ENCODE data around the gene ITGB1. TPM values are rescaled to one million over a fixed set of nuclear protein-coding genes. Genes with fewer than 3 reads are reported as not detected.

ITGB1 gene
- total RNA-seq, 1 experiment from 2014 or later: 767 TPM

DNA sequence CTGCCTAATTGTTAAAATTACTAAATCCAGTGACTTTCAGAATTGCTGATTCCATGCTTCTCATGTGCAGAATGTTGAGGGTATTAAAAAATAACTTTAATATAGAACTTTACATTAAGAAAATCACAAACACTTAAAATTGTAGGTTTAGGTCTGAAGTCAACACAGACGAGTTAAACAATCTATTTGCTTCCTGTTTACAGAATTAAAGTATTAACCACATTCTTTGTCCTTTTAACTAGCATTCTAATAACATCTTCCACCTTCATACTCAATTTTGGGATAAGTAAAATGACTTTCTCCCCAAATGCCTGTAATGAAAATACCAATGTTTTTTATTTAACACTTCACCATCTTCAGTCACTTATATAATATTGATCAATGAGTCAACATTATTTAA, 2.2 kb downstream of the ITGB1 start:
- DNase-seq (ENCODE audit: low read depth): no peak

DNA sequence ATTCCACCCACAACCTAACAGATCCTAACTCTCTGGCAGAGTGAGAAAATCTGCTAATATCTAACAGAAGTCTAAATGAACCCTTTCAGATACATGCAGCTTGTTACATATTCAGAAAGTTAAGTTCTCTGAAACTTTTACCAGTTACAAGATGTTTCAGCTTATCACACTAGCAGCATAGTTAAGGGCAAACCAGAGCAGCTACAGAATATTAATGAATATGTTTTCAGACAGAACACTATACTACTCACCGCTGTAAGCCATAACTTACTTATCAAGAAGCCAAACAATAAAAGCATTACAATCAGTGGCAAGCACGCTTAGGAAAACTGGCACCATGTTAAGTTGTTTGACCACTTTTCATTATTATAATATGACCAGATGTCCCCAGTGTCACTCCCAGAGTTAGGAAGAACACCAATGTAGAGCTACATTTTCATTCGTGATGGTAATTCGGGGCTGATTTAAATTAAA, 2.7 kb downstream of the ITGB1 start:
- DNase-seq (ENCODE audit: low read depth): no peak

DNA sequence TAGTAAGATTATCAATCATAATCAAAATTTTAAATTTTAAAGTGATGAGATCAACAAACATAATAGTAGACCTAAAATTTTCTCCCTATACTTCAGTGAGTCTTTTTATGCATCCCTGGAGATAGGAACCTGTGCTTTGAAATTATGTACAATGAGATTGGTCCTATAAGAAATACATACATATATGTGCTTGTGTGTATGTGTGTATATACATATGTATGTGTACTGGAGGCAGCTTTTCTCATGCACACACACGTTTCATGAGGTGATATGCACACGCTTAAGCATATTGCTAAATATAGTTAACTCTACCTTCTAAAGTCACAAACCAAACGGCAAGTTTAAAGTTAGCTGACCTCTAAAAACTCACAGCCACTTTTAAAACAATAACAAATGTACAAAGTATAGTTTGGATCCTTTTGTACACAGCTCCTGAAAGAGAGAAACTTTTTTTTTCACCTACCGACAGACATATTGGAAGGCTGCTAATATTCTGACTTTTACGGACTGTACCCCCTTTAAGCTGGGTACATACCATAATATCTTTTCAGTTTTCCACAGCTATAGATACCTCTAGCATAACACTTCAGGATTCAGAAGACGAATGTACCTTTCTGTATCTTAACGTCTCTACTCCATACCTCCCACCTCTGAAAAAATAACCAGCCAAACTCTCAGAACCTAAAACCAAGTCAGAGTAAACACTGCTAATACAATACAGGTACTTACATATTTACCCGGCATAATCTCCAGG, 3.3 kb downstream of the ITGB1 start:
- no peak for DNase-seq (ENCODE audit: low read depth)

DNA sequence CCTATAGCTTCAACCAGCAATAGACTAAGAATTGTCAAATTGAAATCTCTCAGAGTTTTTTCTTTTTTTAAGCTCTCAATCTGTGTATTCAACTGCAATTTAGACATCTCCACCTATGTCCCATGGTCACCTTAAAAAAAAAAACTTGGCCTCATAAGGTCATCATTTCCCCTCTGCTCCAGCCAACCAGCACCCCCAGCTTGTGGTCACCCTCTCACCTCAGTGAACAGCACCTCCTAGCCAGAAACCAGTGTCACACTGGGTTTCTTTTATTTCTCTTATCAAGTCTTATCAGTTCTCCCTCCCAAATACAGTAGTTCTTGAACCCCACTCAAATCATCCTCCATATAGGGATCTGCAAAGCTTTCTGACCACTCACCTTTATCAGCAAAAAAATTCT, 4.0 kb downstream of the ITGB1 start:
- DNase-seq (ENCODE audit: low read depth): no peak

DNA sequence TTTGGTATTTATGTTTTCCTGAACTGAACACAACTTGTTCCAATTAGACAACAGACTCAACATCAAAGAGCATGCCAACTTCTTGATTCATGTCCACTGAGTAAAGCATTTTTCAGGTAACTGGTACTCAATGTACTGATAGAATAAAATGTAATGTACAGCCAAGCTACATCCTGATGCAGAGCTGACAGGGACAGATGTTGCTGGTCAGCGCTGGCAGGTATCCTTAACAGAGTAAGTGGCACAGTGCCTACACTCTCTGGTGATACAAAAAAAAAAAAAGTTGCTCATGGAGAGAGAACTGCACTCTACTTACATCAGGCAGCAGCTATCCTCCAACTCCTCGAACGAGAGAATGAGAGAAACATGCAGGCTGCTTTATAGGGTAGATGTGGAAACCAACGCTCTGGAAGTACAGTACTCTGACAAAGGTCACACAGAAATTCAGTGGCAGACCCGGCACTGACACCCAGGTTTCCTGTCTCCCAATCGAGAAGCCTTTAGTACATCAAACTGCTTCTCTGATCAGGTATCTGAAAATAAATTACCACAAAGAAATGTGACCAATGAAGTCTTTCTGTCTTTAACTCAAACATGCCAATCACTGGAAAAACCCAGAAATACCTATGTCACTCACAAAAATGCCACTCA, 4.6 kb downstream of the ITGB1 start:
- no peak for DNase-seq (ENCODE audit: low read depth)

DNA sequence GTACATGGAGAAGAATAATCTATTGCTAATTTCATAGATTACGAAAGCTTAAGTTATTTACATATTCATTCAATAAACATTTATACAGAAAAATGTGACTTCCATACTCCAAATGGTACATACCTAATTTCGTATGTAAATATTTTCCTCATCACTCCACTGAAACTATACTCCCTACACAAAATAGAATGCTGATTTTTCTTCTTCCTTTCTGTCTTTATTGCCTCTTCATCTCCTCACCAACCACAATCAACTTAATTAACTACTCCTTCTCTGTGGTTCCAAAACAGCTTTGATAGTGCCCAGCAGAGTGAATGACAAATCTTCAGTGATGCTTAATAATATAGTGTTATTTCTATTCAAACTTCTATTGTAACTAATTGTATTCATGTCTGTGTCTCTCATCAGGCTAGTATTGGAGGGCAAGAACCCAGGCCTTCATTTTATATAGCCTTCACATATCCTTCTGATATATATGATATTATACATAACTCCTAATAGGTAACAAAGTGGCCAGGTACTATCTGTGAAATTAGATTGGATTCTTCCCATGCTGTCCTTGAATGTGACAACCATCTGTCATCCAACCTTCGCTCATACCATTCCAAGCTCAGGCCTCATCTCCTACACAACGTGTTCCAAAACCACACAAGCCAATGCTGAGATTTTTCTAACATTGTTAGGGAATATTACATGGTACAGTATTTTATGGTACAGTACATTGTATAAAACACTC, 5.3 kb downstream of the ITGB1 start:
- DNase-seq (ENCODE audit: low read depth): no peak

DNA sequence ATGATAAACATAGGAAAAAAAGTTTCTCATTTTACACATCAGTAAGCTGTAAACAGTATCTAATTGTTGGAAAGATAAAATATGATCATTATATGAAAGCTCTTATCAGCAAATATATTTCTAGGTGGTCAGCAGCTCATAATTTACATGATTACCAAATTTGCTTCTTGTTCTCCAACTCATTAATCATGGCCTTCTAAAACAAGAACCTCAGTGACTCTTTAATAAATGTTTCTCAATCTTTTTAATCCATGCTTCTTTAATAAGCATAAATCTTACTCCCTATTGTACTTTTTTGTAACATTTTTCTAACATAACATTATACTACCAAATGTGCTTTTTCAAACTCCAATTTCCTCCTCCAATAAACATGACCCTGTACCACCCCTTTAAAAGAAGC, 5.9 kb downstream of the ITGB1 start:
- no peak for DNase-seq (ENCODE audit: low read depth)

DNA sequence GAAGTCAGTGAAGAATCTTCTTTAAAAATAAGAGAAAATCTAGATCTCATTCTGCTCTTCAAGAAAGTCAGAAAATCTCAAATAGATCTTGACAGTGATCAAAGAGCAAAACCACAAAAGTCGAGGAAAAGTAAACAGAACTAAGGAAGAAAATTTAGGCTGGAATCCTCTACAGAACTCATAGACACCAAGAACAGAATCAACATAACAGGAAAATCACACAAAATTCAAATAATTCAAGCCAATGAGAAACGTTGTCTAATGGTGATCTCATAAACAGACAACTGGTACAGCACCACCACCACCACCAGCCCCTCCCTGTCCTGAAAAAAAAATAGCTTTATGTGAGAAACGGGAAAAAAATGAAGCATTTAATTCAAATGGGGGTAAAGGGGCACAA, 6.9 kb downstream of the ITGB1 start:
- peak; percentile 52 for DNase-seq (ENCODE audit: low read depth)

DNA sequence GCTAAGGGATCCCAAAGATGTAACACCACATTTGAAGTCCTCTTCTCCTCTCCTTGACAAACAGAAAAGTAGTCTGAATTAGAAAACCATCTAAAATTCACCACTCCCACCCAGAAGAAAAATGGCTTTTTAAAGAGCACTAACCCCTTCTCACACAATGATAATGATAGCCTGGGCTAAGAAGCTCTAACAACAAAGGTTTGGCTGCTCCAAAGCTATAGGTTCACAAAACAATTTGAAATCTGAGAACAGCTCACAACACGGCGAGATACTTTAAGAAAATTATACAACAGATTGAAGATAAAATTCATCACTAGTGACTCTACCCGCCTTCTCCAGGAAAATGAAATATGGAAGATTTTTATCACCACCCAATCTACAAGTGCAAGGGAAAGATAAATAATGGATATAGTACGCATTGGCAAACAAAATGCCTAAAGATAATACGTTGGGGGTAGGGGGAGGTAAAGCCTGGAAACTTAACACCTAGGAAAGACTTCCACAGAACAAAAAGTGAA, 7.4 kb downstream of the ITGB1 start:
- no peak for DNase-seq (ENCODE audit: low read depth)

DNA sequence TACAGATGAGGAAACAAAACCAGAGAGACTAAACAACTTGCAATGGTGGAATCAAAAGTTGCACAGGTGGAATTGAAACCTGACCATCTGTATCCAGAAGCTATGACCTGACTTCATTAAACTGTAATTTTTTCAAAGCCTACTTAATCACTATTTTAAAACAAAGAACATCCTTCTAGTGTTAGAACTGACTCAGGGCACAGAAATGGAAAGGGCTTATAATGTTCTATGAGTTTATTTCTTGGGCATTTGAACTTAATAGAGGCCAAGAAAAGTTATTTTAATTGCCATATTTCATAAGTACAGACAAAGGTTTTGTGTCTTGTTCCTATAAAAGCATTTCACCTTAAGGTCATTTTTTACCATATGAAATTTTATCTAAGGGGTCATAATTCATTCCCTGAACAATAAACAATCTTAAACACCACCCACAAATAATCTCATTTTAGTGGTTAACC, 8.8 kb downstream of the ITGB1 start:
- DNase-seq (ENCODE audit: low read depth): no peak

DNA sequence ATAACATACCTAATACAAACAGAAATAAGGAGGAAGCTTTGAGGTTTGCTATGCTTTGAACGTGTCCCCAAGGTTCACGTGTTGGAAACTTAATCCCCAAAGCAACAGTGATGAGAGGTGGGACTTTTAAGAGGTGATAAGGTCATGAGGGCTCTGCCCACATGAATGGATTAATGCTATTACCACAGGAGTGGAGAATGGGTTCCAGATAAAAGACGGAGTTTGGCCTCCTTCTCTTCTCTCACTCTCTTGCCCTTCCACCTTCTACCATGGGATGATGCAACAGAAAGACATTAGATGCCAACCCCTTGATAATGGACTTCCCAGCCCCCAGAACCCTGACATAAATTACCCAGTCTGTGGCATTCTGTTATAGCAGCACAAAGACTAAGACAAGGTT, 9.6 kb downstream of the ITGB1 start:
- no peak for DNase-seq (ENCODE audit: low read depth)

DNA sequence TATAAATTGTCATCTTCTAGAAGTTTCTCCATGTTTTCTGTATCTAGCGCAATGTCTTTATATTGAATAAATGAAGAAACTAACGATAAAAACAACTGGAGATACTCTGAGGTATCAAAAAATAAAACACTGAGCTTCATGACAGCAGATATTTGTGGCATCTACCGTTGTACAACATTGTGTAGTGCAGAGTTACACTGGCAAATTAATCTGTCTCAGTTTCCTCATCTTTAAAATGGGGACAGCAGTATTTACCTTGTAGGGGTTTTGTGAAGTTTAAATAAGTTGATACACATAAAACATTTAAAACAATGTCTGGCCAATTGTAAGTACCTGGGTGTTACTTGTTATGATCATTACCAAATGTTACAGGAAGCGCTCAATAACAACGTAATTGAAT, 10.4 kb downstream of the ITGB1 start:
- no peak for DNase-seq (ENCODE audit: low read depth)

DNA sequence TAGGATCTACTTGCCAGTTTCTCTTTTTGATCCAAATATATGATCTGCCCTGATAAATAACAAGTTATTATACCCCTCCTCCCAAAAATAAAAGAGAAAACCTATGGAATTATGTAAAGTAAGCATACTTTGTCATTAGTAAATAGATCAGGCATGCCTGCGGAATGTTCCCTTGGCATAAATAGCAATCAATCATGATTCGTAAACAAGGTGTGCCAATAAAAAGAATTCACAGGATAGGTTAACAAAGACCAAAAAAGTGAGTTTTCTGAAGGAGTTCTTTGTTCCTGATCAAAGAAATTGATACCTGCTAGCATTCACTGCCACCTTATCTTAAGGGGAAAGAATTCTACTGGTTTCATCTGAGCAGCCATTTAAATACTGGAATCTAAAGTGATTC, 11.9 kb downstream of the ITGB1 start:
- no peak for DNase-seq (ENCODE audit: low read depth)

DNA sequence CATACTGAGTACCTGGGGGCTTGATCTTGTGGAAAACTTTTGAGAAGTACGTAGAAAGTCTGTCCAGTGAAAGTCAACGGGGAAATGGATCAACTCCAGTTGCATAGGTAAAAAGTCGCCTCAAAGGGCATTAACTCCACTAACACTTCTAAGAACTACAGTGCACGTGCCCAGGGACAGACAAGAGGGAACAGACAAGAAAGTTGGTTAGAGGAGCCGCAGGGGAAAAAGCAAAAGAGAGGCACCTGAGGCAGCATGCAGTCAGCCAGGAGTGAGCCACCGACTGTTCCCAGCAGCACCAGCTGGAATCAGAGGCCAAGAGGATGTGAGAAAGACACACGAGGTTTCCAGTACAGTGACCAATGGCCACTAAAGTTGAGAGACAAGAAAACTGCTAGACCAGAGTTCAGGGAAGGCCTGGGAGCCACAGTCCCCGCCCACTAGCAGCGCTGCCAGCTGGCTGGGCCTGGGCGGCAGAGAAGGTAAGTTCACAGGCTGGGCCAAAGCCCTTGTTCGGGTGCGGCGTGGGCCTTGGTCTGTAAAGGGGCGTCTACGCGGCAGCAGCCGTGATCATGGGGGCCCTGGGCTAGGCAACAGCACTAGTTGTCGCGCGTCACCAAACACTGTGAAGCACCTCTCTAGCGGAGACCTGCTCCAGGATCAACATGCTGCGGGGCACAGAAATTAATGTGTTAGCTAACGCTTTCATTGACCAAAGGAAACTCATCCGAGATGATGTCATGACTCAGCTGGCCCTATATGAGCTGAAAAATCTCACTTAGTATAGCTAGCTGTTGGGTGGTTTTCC, 14.0 kb downstream of the ITGB1 start:
- no peak for DNase-seq (ENCODE audit: low read depth)

DNA sequence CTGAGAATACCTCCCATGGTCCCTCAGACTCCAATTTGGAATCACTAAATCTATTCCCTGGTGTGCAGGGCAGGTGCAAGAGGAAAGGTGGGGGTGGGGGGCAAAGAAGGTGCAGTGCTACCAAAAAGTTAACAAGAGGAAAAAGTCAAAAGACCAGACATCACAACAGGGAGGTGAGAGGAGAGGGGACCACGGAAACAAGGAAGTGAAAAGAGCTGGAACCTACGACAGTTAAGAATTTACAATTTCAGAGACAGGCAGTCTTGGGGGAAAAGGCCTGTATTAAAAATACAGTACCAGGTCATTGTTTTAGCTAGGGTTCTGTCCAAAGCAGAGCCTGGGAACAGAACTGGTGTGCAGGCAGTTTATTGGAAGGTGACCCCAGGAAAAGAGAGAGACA, 14.6 kb downstream of the ITGB1 start:
- no peak for DNase-seq (ENCODE audit: low read depth)

DNA sequence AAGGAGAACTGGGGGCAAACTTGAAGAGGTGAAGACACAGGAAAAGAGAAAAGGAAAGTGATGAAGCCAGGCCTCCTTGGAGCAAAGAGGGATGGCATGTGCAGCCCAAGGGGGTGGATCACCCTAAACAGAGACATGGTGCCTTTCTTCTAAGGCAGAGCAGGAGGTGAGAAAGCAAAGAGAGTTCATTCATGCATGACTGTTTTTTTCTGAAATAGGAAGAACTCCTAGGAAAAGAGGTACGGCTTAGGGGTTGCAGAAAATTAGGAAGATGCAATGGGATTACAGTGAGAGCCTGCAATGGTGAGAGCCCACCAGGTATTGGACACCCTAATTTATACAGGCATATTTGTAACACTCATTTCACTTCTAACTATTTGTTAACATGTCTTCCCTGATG, 15.9 kb downstream of the ITGB1 start:
- no peak for DNase-seq (ENCODE audit: low read depth)

DNA sequence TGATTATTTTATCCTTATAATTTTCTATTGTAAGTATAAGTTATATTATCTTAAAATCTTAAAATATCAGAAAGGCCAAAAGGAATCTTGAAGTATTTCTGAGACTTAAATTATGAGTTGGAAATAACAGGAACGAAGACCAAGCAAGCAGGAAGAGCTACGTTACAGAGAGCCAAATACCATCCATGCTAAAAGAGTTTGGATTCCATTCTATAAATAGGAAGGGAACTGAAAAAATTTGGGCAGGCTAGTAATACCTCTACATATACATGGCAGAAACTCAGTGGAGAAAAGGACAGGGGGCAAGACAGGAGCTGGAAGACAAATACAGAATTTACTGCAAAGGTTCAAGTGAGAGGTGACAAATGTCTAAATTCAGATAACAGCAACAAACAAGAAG, 16.7 kb downstream of the ITGB1 start:
- DNase-seq (ENCODE audit: low read depth): no peak

DNA sequence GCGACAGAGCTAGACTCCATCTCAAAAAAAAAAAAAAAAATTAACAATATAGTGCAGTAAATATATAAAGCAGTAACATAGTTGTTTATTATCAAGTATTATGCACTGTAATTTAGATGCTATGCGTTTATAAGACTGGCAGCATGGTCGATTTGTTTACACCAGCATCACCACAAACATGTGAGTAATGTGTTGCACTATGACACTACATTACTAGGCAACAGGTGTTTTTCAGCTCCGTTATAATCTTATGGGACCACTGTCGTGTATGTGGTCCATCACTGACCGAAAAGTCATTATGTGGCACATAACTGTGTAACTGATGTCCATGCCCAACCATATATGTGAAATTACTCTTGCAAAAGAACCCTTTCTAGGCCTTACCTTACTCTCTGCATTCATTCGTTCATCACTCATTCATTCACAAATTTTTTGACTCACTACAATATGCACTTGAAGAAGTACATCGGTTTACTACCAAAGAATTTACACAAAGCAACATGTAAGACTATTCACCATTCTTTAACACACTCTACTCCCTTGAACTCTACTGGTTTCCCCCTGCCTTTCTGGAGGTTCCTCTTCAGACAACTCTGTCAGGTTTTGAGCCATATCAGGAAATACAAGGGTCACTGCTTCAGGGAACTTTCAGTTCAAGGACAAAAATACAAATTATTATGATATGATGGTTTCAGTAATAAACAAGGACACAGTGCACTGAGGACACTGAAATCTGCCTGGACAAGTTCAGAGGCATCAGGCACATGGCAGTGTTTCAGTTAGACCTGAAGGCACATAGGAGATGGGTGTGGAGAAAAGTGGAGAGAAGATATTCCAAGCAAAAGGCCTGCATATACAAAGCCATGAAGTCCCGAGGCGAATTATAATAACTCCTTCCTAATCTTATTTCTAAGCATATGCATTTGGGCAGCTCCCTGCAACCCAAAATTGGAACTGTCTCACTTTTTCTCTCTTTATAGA, 17.4 kb downstream of the ITGB1 start:
- DNase-seq (ENCODE audit: low read depth): no peak

DNA sequence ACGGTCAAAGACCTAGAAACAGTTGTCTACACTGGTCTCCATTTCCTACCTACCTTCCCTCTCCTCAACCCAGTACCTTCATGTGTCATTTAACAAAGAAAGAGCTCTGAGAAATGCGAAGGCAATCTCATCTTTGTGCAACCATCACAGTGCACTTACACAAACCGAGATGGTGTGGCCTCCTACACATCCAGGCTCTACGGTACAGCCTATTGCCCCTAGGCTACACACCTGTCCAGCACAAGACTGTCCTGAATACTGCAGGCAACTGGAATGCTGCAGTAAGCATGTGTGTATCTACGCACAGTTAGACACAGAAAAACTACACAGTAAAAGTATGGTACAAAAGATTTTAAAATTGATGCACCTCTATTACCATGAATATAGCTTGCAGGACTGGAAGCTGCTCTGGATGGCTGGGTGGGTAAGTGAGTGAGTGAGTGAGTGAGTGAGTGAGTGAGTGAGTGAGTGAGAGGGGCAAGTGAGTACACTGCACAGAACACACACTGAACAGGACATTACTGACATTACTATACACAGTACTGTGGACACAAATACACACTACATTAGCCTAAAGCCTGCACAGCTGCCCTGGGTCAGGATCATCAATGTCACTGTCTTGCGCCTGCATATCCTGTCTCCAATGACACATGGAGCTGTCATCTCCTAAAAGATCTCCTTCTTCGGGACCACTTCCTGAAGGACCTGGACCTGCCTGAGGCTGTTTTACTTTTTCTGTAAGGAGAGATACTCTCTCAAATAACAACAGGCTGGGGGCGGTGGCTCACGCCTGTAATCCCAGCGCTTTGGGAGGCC, 18.5 kb downstream of the ITGB1 start:
- DNase-seq (ENCODE audit: low read depth): peak; percentile 64

All from HT1080 (cell line).